Ureter (tissue), 1 donor: Measurements from ENCODE around the gene PERCC1. TPM values are rescaled to one million over a fixed set of nuclear protein-coding genes. Genes with fewer than 3 reads are reported as not detected.

Source experiments
- DNase-seq: peaks from one replicate; pipeline ENCODE4 v3.0.0-alpha.2; 2020; ENCODE audit warnings: low spot score
- total RNA-seq: library from RNA; stranded (reverse); gene quantifications from one replicate; pipeline ENCODE4 v1.2.4, GENCODE V29; 2023
- donor health status: DM: yes; HTN: yes; CAD: no.

Gene PERCC1
- total RNA-seq = not detected

GRCh38 chr16:1430759-1431496 lies at the start of gene PERCC1:
PERCC1 (plus strand) TSS chr16:1431078; CDS start chr16:1432594, 1,516 bp downstream.
- DNase-seq = no peak

GRCh38 chr16:1381612-1382406 lies 49.1 kb upstream of the PERCC1 start:
- no peak for DNase-seq

GRCh38 chr16:1383556-1383955 lies 47.3 kb upstream of the PERCC1 start:
- no peak for DNase-seq

- no peak for DNase-seq
These were observed 45.6 kb upstream of the PERCC1 start for GRCh38 chr16:1385232-1385631.

GRCh38 chr16:1387331-1387730 lies 43.5 kb upstream of the PERCC1 start:
- no peak for DNase-seq

- no peak for DNase-seq
These were observed 41.1 kb upstream of the PERCC1 start for GRCh38 chr16:1389762-1390161.

- no peak for DNase-seq
These were observed 40.6 kb upstream of the PERCC1 start for GRCh38 chr16:1390239-1390779.

GRCh38 chr16:1392826-1393225 lies 38.1 kb upstream of the PERCC1 start:
- DNase-seq = no peak

- DNase-seq = no peak
These were observed 37.2 kb upstream of the PERCC1 start for GRCh38 chr16:1393613-1394176.

- DNase-seq = no peak
These were observed 36.4 kb upstream of the PERCC1 start for GRCh38 chr16:1394367-1394951.

- no peak for DNase-seq
These were observed 35.3 kb upstream of the PERCC1 start for GRCh38 chr16:1395444-1396031.

GRCh38 chr16:1397779-1398178 lies 33.1 kb upstream of the PERCC1 start:
- DNase-seq = no peak

- DNase-seq = no peak
These were observed 32.5 kb upstream of the PERCC1 start for GRCh38 chr16:1398351-1398750.

GRCh38 chr16:1398826-1399581 lies 31.9 kb upstream of the PERCC1 start:
- DNase-seq = no peak

- DNase-seq = no peak
These were observed 29.7 kb upstream of the PERCC1 start for GRCh38 chr16:1401061-1401757.

- no peak for DNase-seq
These were observed 29.1 kb upstream of the PERCC1 start for GRCh38 chr16:1401758-1402154.

GRCh38 chr16:1403036-1403435 lies 27.8 kb upstream of the PERCC1 start:
- DNase-seq = no peak

- DNase-seq = no peak
These were observed 27.1 kb upstream of the PERCC1 start for GRCh38 chr16:1403733-1404132.

- DNase-seq = no peak
These were observed 23.1 kb upstream of the PERCC1 start for GRCh38 chr16:1407753-1408152.

- peak; percentile 96 for DNase-seq
These were observed 22.6 kb upstream of the PERCC1 start for GRCh38 chr16:1408171-1408837.
